A673 (cell line): ENCODE results near the gene TMEM223.

Source experiments
- CTCF ChIP-seq: fragments of 300-800, 200-600 bp; sonication (generic); conservative IDR thresholded peaks from 2 replicates; pipeline ENCODE4 v1.5.1; 2017; ENCODE audit warnings: low read depth, mild to moderate bottlenecking, antibody characterized with exemption, low read length, moderate library complexity, mixed read lengths
- EZH2 ChIP-seq: fragments of 200-600 bp; sonication (generic); IDR thresholded peaks from 2 replicates; pipeline ENCODE4 v1.6.1; 2017; ENCODE audit warnings: borderline replicate concordance, low read depth, mild to moderate bottlenecking, mixed read lengths, antibody characterized with exemption, low read length; ENCODE audit not compliant: poor library complexity, severe bottlenecking

- TF ChIP-seq CTCF (no peak), EZH2 (no peak)
Measured at GRCh38 chr11:62806611-62807121, 14.9 kb upstream of the TMEM223 start.
